ENCODE data around the gene HEG1.

DNA sequence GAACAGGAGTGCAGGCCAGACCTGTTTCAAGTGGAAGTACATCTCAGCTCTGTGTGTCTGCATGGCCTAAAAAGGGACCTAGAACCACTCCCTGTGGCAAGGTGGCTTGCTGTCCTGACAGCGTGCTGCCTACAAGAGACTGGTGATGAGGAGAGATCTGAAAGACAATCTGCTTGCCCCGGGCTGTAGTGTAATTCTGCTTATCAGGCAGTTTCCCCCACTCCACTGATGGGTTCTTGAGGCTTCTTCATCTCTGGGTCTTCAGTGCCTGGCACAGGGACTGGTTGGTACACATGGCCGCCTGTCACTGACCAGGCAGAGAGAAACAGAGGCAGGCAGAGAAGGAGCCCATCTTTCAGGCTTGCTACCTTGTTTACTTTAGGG lies 57.6 kb downstream of the HEG1 start:
- TF ChIP-seq, protein P1, sequence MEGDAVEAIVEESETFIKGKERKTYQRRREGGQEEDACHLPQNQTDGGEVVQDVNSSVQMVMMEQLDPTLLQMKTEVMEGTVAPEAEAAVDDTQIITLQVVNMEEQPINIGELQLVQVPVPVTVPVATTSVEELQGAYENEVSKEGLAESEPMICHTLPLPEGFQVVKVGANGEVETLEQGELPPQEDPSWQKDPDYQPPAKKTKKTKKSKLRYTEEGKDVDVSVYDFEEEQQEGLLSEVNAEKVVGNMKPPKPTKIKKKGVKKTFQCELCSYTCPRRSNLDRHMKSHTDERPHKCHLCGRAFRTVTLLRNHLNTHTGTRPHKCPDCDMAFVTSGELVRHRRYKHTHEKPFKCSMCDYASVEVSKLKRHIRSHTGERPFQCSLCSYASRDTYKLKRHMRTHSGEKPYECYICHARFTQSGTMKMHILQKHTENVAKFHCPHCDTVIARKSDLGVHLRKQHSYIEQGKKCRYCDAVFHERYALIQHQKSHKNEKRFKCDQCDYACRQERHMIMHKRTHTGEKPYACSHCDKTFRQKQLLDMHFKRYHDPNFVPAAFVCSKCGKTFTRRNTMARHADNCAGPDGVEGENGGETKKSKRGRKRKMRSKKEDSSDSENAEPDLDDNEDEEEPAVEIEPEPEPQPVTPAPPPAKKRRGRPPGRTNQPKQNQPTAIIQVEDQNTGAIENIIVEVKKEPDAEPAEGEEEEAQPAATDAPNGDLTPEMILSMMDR (IDR thresholded peaks at IDR 0.05) = no peak
- TF ChIP-seq POLR2A (IDR thresholded peaks at IDR 0.05) = no peak
